CD4-positive, alpha-beta T cell treated with Interleukin-10 for 1 hour (primary cell): Measurements from ENCODE around the gene STPG3.
"Not testable (repeated sequence)": the region's sequence is repeated elsewhere in the genome, so short reads cannot be mapped to it uniquely, and the experiment has no call there.

Source experiments
- DNase-seq: peaks from one replicate; pipeline ENCODE4 v3.0.0-alpha.2; 2020

STPG3 gene

DNA sequence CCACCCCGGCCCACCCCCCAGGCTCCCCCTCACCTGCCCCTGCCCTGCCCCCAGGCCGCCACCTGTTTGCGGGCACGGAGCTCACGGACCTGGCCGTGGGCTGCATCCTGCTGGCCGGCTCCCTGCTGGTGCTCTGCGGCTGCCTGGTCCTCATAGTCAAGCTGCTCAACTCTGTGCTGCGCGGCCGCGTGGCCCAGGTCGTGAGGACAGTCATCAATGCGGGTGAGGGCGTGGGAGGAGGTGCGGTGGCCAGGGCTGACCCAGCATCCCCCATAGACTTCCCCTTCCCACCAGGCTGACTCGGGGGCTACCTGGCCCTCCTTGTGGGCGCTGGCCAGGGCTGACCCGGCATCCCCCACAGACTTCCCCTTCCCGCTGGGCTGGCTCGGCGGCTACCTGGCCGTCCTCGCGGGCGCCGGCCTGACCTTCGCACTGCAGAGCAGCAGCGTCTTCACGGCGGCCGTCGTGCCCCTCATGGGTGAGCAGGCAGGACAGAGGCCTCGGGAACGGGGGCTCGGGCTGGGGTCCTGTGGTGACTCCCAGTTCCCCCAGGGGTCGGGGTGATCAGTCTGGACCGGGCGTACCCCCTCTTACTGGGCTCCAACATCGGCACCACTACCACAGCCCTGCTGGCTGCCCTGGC is 16.9 kb upstream of the STPG3 start:
- no peak for DNase-seq

DNA sequence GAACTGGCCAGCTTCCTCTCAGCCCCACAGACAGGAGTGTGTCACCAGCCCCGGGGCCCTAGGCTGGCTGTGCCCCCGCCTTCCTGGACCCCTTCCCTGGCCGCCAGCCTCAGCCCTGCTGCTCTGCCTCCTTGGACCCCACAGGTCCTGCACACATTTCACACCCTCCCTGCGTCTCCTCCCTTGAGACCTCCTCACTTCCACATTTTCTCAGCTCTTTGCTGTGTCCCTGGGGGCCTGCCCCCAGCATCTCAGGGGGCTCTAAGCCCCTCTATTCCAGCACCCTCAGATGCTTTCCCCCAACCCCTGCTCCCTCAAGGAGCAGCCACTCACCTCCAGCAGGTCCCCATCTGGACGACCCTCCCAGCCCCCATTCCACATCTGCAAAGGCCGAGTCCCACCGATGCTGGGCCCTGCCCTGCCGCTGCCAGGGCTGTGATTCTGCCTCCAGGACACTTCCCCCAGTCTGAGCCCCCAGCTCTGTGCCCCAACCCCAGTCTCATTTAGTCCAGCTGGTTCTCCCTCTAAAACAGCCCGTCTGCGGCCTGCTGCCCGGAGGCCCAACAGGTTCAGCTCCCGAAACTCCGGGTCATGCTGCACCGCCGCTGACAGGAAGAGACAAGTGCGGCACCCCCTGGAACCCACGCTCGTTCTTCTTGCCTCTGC is 16.2 kb upstream of the STPG3 start:
- DNase-seq: no peak

DNA sequence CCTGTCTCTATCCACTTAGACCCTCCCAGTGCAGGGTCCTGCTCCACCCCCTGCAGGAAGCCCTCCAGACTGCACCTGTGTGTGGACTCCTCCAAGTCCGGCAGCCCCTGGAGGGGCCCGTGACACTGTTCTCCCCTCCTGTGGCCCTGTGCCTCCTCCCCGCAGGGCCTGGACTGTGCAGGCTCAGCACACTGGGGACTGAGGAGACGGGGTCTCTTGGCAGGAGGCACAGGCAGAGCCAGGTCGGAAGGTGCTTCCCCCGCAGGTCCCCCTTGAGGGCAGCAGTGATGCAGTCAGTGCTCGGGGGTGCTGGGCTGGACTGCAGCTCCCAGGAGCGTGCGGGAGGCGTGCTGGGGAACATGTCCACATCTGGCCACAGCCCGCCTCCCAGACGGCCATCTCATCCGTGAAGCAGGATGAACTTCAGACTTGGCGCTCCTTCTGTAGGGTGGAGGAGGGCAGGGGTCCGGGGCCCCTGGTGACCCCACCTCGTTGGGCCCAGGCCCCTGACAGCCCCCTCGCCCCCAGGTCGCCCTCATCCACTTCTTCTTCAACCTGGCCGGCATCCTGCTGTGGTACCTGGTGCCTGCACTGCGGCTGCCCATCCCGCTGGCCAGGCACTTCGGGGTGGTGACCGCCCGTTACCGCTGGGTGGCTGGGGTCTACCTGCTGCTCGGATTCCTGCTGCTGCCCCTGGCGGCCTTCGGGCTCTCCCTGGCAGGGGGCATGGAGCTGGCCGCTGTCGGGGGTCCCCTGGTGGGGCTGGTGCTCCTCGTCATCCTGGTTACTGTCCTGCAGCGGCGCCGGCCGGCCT is 15.5 kb upstream of the STPG3 start:
- DNase-seq: no peak

DNA sequence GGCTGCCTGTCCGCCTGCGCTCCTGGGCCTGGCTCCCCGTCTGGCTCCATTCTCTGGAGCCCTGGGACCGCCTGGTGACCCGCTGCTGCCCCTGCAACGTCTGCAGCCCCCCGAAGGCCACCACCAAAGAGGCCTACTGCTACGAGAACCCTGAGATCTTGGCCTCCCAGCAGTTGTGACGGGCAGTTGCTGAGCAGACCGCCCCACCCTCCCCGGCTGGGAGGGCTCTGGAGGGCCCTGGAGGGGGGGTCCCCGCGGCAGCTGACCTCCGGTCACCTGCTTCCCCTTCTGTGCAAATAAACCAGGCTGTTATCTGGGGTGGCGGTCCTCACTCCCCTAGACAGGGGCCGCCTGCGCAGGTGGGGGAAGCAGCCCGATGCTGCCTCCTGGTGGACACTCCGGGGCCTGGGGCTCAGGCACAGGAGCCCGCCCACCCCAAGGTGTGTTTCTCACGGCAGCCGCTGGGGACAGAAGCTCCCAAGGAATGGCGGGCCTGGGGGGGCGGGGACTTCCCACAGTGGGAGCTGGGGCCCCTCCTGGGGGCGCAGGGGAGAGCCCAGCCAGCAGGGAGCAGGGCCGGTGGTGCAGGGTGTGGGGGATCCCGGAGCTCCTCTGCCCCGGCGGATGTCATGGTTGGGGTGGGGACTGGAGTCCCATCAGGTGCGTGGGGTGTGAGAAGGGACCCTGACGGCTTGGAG is 14.7 kb upstream of the STPG3 start:
- DNase-seq: peak; percentile 92

DNA sequence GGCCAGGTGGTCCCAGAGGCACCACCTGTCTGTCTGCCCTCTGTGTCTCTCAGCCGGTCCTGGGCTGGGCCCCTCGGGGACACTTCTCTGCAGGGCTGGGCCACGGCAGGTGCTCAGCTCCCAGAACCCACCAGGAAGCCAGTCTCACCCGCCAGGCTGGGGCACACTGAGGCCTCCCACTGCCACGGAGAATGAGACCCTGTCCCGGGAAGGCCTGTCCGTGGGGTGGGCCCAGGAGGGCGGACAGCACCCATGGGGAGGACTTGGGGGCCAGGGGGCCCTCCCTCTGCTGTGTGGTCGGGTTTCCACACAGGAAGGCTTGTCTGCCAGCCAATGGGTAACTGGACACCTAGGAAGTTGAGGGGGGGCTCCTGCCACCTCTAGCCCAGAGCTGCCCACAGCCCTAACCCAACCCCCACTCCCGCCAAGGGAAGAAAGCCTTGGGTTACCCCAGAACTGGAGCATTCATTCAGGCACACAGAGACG is 14.1 kb upstream of the STPG3 start:
- DNase-seq: no peak

DNA sequence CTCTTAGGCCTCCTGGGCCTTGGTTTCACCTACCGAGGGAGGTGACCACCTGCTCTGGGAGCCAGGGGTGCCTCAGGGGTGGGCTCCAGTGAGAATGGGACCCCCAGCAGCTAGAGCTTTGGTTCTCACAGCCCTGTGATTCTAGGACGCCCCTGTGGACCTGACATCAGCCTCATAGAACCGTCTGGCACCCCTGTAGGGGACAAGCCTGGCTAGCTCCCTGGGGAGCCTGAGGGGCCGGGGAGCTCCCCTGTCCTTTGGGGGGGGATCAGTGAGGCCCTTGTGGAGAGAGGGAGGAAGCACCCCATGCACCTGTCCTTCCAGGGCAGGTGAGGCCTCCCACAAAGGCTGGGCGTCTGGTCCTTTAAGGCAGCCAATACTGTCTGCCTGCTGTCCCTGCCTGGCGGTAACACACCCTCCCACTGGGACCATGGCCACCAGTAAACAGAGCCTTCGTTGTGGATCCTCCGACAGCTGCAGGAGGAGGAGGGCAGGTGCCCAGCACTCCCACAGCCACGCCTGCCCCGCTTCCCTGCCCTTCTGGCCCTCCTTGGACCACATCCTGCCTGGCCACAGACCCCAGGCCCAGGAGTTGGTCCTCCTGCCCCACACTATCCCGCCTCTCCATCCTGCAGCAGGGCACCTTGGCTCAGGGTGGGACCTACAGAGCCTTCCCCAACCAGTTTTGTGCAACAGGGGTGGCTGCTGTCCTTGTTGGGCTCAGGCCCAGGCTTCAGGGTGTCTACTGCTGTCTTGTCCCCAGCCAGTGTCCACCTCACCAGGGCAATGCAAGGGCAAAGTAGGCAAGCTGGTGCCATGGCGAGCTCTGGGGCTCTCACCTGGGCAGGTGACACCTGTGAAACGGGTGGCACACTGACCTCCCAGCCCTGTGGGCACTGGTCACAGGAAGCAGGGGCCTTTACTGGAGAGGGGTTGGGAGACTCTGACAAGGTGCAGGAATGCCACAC is 13.0 kb upstream of the STPG3 start:
- DNase-seq: no peak

DNA sequence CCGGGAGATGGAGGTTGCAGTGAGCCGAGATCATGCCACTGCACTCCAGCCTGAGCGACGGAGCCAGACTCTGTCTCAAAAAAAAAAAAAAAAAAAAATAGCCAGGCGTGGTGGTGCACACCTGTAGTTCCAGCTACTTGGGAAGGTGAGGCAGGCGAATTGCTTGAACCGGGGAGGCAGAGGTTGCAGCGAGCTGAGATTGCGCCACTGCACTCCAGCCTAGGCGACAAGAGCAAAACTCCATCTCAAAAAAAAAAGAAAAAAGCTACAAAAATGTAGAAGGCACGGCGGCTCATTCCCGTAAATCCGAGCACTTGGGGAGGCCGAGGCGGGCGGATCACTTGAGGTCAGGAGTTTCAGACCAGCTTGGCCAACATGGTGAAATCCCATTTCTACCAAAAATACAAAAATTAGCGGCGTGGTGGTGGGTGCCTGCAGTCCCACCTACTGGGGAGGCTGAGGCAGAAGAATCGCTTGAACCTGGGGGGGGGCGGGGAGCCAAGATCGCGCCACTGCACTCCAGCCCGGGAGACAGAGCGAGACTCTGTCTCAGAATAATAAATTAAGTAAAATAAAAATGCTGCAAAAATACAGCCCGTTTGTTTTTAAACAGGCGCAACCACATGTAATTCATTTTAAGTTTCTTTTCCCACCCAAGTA is 11.4 kb upstream of the STPG3 start:
- not testable (repeated sequence) for DNase-seq

DNA sequence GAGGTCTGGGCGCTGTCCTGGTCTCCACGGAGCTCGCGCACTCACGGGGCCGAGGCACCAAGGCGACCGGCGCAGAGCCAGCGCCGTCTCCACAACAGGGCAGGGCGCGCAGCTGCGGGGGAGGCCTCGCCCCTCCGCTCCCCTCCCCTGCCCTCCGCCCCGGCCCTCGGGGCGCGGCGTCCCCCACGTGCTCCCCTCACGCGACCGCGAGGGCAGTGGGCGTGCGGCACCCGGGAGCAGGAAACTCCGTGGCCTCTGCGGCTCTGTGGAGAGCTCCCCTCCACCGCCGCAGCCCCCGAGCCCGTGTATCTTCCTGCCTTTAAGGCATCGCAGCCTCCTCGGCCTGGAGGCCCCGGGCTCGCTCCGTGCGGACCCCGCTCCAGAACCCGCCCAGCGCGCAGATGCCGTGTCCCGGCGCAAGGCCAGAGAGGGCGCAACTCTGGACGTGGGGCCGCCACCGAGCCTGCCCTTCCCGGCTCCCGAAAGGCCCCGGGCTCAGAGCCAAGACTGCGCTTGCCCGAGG is 10.7 kb upstream of the STPG3 start:
- peak; percentile 77 for DNase-seq

DNA sequence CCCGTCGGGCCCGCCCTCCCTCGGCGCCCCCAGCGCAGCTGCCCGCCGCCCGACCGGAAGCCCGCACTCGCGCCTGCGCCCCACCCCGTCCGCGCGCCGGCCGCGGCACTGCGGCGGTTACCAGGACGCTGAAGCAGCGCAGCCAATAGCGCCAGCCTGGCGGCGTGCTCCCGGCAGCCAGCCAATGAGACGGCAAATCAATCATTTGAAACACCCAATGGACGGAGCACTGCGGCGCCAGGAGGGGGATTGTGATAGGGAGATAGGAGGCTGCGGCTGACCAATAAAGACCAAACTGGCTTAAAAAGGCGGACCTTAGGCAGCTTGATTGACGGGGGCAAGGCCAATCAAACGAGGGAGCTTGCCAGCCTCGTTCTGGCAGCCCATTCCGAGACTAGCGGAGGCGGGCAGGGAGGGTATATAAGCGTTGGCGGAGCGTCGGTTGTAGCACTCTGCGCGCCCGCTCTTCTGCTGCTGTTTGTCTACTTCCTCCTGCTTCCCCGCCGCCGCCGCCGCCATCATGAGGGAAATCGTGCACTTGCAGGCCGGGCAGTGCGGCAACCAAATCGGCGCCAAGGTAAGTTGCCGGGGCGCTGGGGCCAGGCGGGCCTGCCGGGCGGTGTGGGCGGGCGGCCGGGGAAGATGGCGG is 10.1 kb upstream of the STPG3 start, which contains the start of gene TUBB4B:
TSS of gene TUBB4B (plus strand) at position 447 of the 649 bp plus-strand sequence. CDS start at position 521, 74 bp downstream.
- peak; percentile 100 for DNase-seq

DNA sequence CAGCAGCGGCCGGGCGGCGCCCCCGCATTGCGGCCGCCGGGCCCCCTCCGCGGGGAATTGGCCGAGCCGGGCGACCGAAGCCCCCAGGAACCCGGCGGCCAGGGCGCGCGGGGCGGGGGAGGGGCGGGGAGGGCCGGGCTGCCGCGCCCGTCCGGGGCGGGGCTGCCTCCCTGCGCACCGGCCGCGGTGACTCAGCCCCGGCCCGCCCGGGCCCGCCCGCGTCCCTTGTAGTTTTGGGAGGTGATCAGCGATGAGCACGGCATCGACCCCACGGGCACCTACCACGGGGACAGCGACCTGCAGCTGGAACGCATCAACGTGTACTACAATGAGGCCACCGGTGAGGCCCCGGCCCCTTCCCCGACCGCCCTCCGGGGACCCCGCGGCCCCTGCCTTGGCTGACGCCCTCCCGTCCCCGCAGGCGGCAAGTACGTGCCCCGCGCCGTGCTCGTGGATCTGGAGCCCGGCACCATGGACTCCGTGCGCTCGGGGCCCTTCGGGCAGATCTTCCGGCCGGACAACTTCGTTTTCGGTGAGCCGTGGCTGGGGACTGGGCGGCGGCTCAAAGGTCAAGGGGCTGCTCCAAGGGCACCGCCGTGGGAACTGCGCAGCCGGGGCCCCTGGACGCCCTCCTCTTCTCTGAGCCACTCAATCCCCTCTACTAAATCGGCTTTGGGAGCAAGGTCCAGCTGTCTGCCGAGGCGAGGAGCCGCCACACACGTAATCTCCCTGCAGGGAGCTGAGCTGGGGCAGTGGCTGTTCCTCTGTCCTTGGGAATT is 9.4 kb upstream of the STPG3 start:
- peak; percentile 67 for DNase-seq

DNA sequence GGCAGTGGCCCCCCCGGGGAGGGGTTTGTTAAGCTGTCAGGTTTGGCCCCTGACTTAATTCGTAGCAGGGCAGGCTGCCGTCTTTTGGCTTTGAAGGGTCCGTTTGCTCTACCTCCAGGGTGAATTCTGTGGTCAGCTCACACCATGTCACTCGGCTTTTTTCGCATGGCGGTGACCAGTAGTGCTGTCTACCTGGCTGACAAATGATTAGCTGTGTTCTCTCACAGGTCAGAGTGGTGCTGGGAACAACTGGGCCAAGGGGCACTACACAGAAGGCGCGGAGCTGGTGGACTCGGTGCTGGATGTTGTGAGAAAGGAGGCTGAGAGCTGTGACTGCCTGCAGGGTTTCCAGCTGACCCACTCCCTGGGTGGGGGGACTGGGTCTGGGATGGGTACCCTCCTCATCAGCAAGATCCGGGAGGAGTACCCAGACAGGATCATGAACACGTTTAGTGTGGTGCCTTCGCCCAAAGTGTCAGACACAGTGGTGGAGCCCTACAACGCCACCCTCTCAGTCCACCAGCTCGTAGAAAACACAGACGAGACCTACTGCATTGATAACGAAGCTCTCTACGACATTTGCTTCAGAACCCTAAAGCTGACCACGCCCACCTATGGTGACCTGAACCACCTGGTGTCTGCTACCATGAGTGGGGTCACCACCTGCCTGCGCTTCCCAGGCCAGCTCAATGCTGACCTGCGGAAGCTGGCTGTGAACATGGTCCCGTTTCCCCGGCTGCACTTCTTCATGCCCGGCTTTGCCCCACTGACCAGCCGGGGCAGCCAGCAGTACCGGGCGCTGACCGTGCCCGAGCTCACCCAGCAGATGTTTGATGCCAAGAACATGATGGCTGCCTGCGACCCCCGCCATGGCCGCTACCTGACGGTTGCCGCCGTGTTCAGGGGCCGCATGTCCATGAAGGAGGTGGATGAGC is 8.6 kb upstream of the STPG3 start:
- DNase-seq: no peak

DNA sequence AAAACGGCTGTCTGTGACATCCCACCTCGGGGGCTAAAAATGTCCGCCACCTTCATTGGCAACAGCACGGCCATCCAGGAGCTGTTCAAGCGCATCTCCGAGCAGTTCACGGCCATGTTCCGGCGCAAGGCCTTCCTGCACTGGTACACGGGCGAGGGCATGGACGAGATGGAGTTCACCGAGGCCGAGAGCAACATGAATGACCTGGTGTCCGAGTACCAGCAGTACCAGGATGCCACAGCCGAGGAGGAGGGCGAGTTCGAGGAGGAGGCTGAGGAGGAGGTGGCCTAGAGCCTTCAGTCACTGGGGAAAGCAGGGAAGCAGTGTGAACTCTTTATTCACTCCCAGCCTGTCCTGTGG is 7.8 kb upstream of the STPG3 start:
- not testable (repeated sequence) for DNase-seq

DNA sequence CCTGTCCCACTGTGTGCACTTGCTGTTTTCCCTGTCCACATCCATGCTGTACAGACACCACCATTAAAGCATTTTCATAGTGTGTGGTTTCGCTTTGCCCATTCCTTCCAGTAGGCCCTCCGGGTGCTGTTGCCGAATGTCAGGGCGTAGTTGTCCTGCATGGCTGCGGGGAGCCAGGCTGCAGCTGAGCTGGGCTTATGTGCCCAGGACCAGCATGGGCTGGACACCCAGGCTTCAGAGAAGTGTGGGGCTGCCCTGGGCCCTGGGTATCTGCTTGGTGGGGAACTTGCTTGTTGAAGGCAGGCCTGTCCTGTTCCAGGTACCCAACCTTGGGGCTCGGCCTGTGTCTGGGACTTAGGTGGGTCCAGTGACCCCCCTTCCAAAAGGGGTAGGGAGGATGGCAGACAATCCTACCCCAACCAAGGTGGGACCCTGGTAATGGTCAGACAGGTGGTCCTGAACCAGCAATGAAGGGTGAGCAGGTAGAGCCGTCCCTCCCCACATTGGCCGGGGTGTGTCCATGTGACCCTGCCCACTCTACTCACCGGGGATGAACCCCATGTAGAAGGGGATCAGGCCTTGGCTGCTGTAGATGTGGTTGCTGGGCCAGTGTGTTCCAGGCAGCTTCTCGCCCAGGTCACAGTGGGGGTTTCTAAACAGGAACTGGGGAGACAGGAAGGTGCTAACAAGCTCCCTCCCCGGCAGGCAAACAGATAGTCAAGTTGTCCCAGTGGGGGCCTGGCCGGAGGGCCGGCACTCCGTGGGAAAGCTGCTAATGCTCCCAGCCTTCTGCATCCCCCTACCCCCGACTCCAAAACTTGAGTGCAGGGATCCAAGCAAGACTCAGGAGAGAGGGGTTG is 7.2 kb upstream of the STPG3 start:
- no peak for DNase-seq

DNA sequence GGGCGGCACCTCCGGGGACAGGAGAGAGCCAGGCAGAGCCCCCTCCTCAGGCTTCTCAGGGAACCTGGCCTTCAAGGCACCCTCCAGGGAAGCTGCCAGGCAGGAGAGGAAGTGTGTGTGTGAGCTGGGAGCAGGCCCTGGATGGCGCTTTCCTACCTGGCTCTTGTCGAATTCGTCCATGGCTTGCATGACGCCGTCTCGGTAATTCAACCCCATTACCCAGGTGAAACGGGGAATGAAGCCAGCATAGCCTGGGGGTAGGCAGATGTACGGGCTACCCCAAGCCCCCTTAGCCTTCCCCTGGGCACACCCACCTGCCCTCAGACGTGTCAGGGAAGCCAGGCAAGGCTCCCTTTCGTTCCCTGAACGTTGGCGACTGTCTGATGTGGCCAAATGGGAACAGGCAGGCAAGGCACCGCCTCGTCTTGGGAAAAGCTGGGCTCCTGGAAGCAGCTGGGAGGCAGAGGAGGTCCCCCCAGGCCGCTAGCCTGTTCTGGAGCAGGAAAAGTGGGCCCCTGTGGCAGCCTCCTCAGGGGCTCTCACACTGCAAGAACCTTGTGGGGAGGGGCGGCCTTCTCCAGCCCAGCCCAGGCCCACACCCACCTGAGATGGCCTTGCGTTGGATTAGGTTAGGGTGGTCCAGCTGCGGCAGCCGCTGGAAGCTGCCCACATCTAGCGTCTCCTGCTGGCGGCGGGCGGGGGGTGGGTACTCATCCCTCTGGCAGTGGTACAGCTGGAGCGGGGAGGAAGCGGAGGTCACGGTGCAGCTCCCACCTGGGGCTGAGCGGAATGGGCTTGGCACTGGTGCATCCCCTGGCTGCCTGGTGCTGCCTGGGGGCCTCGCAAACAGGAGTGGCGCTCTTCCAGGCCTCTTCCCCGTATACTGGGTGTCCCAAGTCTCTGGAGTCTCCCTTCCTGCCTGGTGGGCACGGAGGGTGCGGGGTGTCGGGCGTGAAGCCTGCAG is 6.3 kb upstream of the STPG3 start:
- no peak for DNase-seq

DNA sequence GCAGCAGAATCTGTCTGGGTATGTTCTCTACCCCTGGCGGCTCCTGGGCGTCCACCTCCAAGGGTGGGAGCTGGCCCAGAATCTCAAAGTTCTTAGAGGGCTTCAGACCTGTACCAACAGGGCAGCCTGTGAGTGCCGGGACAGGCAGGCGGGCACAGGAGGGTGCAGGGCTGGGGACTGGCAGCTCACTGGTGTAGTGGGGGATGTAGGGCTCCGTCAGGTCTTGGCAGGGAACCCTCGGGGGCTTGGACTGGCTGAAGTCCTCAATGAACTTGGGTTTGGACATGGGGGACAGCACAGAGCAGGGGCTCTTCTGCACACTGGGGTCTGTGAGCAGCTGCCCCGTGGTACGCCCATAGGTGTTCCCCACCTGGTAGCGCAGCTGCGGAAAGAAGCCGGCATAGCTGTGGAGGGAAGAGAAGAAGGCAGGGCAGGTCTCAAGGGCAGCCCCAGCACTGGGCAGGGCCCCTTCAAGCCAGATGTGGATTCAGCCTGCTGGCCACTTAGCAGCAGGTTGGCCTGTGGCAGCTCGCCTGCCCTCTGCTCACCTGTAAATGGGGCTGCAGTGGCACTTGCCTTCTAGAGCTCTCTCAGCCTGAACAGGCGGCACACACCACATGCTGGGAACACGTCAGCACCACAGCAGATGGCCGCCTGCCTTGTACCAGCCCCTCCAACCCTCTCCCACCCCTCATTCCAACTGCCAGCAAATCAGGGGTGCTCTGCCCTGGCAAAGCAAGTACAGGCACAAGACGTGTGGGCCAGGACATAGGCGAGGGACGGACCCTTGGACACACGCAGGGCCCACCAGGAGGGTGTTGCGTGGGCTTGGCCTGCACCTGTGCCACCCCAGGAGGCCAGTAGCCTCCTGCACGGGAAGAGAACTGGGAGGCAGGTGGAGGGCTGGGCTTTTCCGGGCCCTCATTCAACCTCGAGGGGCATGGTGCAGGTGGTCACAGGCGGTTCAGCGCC is 5.3 kb upstream of the STPG3 start:
- no peak for DNase-seq
